Endothelial cell of umbilical vein (primary cell): Measurements from ENCODE around the gene CORO2B.

Source experiments
- EZH2 ChIP-seq: IDR thresholded peaks from 2 replicates; pipeline ENCODE4 v1.6.1; 2012; ENCODE audit warnings: borderline replicate concordance, low read depth, mild to moderate bottlenecking, moderate library complexity, low read length, inconsistent platforms; ENCODE audit not compliant: severe bottlenecking
- POLR2A ChIP-seq: IDR thresholded peaks from 2 replicates; pipeline ENCODE4 v1.6.1; 2012; ENCODE audit warnings: low read depth, mild to moderate bottlenecking, control low read depth, low read length
- POLR2AphosphoS5 ChIP-seq: IDR thresholded peaks from 2 replicates; pipeline ENCODE4 v1.6.1; 2012; ENCODE audit warnings: low read depth, mild to moderate bottlenecking, control low read depth, low read length, moderate library complexity; ENCODE audit not compliant: insufficient read depth
- TF ChIP-seq, protein P1 (sequence below), 2 donors: IDR thresholded peaks; 1 replicate in 1 of 2; 2 replicates in 1 of 2; pipeline ENCODE4 v1.5.1; 2011; ENCODE audit warnings: low read length in 2 of 2, mild to moderate bottlenecking in 2 of 2, moderate library complexity in 2 of 2, control low read depth in 1 of 2, inconsistent platforms in 1 of 2, low read depth in 1 of 2; ENCODE audit not compliant: insufficient read depth in 1 of 2; ENCODE audit errors: extremely low read depth in 1 of 2
- TF ChIP-seq, protein P2 (sequence below): IDR thresholded peaks from 2 replicates; pipeline ENCODE4 v1.6.1; 2011; ENCODE audit not compliant: insufficient read depth, insufficient read length

DNA sequence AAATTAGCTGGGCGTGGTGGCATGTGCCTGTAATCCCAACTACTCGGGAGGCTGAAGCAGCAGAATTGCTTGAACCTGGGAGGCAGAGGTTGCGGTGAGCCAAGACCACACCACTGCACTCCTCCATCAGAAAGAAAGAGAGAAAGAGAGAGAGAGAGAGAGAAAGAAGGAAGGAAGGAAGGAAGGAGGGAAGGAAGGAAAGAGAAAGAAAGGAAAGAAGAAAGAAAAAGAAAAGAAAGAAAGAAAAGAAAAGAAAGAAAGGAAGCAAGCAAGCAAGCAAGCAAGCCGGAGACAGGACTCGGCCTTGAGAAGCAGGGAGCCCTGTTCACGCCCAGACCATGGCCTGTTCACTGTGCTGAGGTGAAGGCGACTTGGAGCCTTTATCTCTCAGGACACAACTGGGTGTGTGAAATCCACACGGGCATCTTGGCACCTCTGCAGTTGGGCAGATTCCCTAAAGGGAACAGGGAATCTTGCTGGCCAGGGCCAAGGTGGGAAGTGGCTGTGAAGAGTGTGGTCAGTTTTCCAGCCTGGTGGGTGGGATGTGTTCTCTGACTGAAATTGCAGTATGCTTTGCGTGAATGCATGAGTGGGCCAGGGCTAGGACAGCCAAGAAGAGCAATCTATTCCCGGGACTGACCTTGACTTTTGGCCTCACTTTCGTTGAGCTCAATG lies 90.3 kb downstream of the CORO2B start:
- TF ChIP-seq, protein P1, sequence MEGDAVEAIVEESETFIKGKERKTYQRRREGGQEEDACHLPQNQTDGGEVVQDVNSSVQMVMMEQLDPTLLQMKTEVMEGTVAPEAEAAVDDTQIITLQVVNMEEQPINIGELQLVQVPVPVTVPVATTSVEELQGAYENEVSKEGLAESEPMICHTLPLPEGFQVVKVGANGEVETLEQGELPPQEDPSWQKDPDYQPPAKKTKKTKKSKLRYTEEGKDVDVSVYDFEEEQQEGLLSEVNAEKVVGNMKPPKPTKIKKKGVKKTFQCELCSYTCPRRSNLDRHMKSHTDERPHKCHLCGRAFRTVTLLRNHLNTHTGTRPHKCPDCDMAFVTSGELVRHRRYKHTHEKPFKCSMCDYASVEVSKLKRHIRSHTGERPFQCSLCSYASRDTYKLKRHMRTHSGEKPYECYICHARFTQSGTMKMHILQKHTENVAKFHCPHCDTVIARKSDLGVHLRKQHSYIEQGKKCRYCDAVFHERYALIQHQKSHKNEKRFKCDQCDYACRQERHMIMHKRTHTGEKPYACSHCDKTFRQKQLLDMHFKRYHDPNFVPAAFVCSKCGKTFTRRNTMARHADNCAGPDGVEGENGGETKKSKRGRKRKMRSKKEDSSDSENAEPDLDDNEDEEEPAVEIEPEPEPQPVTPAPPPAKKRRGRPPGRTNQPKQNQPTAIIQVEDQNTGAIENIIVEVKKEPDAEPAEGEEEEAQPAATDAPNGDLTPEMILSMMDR (IDR thresholded peaks at IDR 0.05; ENCODE audit: extremely low read depth in 1 of 2, insufficient read depth in 1 of 2, low read depth in 1 of 2, low read length in 2 of 2), result no peak
- TF ChIP-seq POLR2A (no peak), POLR2AphosphoS5 (no peak), EZH2 (no peak)
- TF ChIP-seq, protein P2, sequence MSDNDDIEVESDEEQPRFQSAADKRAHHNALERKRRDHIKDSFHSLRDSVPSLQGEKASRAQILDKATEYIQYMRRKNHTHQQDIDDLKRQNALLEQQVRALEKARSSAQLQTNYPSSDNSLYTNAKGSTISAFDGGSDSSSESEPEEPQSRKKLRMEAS, result no peak
